ENCODE data around the gene MROH9. TPM values are rescaled to one million over a fixed set of nuclear protein-coding genes. Genes with fewer than 3 reads are reported as not detected.

Gene MROH9
- total RNA-seq, 4 donors from 2014 or later, result not detected

GRCh38 chr1:171061425-171062143 is 126.2 kb downstream of the MROH9 start:
- no peak for ATAC-seq
- 71 to 94% methylated on average over 2 of the region's 2 CpGs for WGBS, 2 donors (ENCODE audit: low coverage in 1 of 2)
- Histone ChIP-seq H3K9me3 (no peaks in the 10 kb centered on the region), H3K27me3 (no peaks in the 10 kb centered on the region), H3K4me1 (no peaks in the 10 kb centered on the region), H3K36me3 (no peaks in the 10 kb centered on the region), H3K27ac (no peak overlapping the region), H3K4me3 (no peak overlapping the region)
- no peak for TF ChIP-seq POLR2A (IDR thresholded peaks at IDR 0.05)
- no peak for TF ChIP-seq POLR2AphosphoS5 (IDR thresholded peaks at IDR 0.05)

- no peak for TF ChIP-seq POLR2AphosphoS5 (IDR thresholded peaks at IDR 0.05)
- no peak for TF ChIP-seq POLR2A (IDR thresholded peaks at IDR 0.05)
- TF ChIP-seq EP300 (IDR thresholded peaks at IDR 0.05), result no peak
- TF ChIP-seq, protein P1, sequence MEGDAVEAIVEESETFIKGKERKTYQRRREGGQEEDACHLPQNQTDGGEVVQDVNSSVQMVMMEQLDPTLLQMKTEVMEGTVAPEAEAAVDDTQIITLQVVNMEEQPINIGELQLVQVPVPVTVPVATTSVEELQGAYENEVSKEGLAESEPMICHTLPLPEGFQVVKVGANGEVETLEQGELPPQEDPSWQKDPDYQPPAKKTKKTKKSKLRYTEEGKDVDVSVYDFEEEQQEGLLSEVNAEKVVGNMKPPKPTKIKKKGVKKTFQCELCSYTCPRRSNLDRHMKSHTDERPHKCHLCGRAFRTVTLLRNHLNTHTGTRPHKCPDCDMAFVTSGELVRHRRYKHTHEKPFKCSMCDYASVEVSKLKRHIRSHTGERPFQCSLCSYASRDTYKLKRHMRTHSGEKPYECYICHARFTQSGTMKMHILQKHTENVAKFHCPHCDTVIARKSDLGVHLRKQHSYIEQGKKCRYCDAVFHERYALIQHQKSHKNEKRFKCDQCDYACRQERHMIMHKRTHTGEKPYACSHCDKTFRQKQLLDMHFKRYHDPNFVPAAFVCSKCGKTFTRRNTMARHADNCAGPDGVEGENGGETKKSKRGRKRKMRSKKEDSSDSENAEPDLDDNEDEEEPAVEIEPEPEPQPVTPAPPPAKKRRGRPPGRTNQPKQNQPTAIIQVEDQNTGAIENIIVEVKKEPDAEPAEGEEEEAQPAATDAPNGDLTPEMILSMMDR (IDR thresholded peaks at IDR 0.05), result no peak
- ATAC-seq, result no peak
- Histone ChIP-seq H3K36me3 (no peaks in the 10 kb centered on the region), H3K4me3 (no peak overlapping the region), H3K27me3 (no peaks in the 10 kb centered on the region), H3K4me1 (no peaks in the 10 kb centered on the region), H3K9me3 (no peaks in the 10 kb centered on the region), H3K27ac (no peak overlapping the region)
- WGBS, 2 donors (ENCODE audit: low coverage in 1 of 2), result 78 to 100% methylated on average over 3 to 4 of the region's 4 CpGs
Measured at GRCh38 chr1:171062902-171063301, 127.6 kb downstream of the MROH9 start.

DNA sequence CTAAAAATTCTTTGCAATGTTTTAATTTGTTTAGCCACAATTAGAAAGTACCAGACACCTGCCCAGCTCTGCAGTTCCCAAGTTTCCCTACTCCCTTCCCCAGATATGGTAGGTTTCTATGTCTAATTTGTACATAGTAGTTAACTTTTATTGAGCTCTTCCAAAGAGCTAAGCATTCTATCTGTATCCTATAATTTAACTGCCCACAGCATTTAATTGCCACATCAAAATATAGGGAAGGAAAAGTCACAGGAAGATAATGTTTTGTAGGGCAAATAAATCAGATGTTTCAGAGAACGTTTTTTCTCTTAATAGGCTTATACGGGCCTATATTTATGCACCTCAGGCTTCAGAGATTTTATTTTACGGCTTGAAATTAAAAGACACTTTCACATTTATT is 139.7 kb downstream of the MROH9 start:
- Histone ChIP-seq H3K4me1 (no peaks in the 10 kb centered on the region), H3K36me3 (no peaks in the 10 kb centered on the region), H3K27ac (no peak overlapping the region), H3K27me3 (no peaks in the 10 kb centered on the region), H3K4me3 (no peak overlapping the region), H3K9me3 (no peaks in the 10 kb centered on the region)
- WGBS, 2 donors (ENCODE audit: low coverage in 1 of 2), result 67 to 80% methylated on average over 3 of the region's 3 CpGs
- ATAC-seq, result no peak
- TF ChIP-seq POLR2A (IDR thresholded peaks at IDR 0.05), result no peak
- TF ChIP-seq, protein P1 (IDR thresholded peaks at IDR 0.05), result no peak
- TF ChIP-seq EP300 (IDR thresholded peaks at IDR 0.05), result no peak
- TF ChIP-seq POLR2AphosphoS5 (IDR thresholded peaks at IDR 0.05), result no peak

- H3K36me3 ChIP-seq, result no peaks in the 10 kb centered on the region
- TF ChIP-seq, protein P1 (IDR thresholded peaks at IDR 0.05), result peak; percentile 25 to 70 (median 63)
- no peak for TF ChIP-seq EP300 (IDR thresholded peaks at IDR 0.05)
- H3K27ac ChIP-seq, result peak overlapping the region; percentile 52 to 70 (median 61)
- H3K27me3 ChIP-seq, result no peaks in the 10 kb centered on the region
- H3K4me3 ChIP-seq, result no peak overlapping the region
- ATAC-seq, result peak; percentile 36
- peaks cover 3 to 13% (median 10%) of the 10 kb centered on the region in 3 donors for H3K4me1 ChIP-seq
- H3K9me3 ChIP-seq, result no peaks in the 10 kb centered on the region
Measured at GRCh38 chr1:171081314-171081753, 146.0 kb downstream of the MROH9 start.

DNA sequence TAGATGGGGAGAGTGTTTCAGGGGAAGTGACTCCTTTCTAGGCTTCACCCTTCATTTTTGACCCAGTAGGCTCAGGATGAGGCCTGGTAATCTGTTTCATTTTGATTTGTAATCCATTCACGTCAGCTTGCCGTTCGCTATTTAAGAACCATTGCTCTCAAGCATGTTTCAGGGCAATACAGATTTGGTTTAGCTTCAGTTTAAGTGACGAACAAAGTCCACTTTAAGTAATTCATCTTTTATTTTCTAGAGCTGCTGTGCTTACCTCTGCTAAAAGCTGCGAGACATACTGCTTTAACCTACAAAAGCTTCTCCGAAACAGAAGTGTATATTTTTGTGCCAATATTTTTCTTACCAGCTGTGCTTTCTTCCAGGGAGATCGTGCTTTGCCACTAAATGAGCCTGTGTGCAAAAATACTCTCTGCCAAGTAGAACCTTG is 146.4 kb downstream of the MROH9 start:
- Histone ChIP-seq H3K4me1 (peaks cover 3 to 13% (median 10%) of the 10 kb centered on the region in 3 donors), H3K27me3 (no peaks in the 10 kb centered on the region), H3K36me3 (no peaks in the 10 kb centered on the region), H3K27ac (peak overlapping the region; percentile 52 to 70 (median 61)), H3K4me3 (no peak overlapping the region), H3K9me3 (no peaks in the 10 kb centered on the region)
- no peak for ATAC-seq
- WGBS, 2 donors (ENCODE audit: low coverage in 1 of 2), result 17 to 39% methylated on average over 6 to 7 of the region's 7 CpGs
- TF ChIP-seq POLR2A (IDR thresholded peaks at IDR 0.05) (no peak), EP300 (IDR thresholded peaks at IDR 0.05) (no peak), POLR2AphosphoS5 (IDR thresholded peaks at IDR 0.05) (no peak)
- TF ChIP-seq, protein P1 (IDR thresholded peaks at IDR 0.05), result no peak

Data from gastroesophageal sphincter (tissue), 4 donors.